ENCODE measurements around the gene XPO6.

DNA sequence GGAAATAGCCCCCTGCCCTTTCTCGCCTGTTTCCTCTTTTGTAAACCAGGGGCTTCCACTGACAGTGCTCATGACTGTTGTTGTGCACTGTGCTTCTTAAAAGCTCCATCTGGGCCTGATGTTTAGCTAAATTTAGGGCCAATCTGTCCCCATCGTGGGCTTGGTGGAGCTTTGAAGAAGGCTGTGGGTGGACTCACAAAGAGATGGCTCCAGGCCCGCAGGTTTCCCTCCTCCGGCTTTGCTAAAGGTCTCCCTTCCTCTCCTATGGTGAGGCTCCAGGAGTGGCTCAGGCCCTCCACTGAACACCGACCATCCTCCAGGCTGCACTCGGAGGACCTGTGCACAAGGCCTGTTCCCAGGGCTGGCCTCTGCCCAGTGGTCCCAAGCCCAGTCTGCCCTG, 30.2 kb upstream of the XPO6 start:
- TF ChIP-seq, protein P1, sequence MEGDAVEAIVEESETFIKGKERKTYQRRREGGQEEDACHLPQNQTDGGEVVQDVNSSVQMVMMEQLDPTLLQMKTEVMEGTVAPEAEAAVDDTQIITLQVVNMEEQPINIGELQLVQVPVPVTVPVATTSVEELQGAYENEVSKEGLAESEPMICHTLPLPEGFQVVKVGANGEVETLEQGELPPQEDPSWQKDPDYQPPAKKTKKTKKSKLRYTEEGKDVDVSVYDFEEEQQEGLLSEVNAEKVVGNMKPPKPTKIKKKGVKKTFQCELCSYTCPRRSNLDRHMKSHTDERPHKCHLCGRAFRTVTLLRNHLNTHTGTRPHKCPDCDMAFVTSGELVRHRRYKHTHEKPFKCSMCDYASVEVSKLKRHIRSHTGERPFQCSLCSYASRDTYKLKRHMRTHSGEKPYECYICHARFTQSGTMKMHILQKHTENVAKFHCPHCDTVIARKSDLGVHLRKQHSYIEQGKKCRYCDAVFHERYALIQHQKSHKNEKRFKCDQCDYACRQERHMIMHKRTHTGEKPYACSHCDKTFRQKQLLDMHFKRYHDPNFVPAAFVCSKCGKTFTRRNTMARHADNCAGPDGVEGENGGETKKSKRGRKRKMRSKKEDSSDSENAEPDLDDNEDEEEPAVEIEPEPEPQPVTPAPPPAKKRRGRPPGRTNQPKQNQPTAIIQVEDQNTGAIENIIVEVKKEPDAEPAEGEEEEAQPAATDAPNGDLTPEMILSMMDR (IDR thresholded peaks at IDR 0.05) = no peak
- TF ChIP-seq EZH2 (IDR thresholded peaks at IDR 0.05) = no peak
